Liver (tissue), 3 donors: ENCODE data around the gene ARHGAP8.

ENCODE experiments used
- FOXA1 ChIP-seq: IDR thresholded peaks from 2 replicates; pipeline ENCODE4 v1.6.1; 2016; ENCODE audit warnings: antibody characterized with exemption
- JUND ChIP-seq, 2 donors: IDR thresholded peaks; 2 replicates each; pipeline ENCODE4 v1.6.1; 2016; ENCODE audit warnings: antibody characterized with exemption in 2 of 2
- SP1 ChIP-seq: IDR thresholded peaks from 2 replicates; pipeline ENCODE4 v1.6.1; 2018; ENCODE audit warnings: antibody characterized with exemption, mild to moderate bottlenecking
- TF ChIP-seq, protein P1 (sequence below): fragments of 150-350 bp; IDR thresholded peaks from 2 replicates; pipeline ENCODE4 v1.5.1; 2017; ENCODE audit warnings: improper control_type of control experiment, low read depth, low read length; ENCODE audit not compliant: missing input control
- donor health status: healthy.
- donor health status: healthy.

DNA sequence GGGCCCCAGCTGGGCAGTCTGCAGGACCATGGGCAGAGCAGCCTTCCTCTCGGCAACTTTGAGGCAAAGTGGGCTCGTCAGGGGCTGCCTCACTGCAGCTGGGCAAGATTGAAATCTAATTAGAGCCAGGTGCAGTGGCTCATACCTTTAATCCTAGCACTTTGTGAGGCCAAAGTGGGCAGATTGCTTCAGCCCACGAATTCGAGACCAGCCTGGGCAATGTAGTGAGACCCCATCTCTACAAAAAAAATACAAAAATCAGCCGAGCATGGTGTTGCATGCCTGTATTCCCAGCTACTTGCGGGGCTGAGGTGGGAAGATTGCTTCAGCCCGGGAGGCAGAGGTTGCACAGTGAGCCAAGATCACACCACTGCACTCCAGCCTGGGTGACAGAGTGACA lies 34.2 kb downstream of the ARHGAP8 start:
- TF ChIP-seq JUND (IDR thresholded peaks at IDR 0.05), result no peak
- no peak for TF ChIP-seq FOXA1
- TF ChIP-seq, protein P1, sequence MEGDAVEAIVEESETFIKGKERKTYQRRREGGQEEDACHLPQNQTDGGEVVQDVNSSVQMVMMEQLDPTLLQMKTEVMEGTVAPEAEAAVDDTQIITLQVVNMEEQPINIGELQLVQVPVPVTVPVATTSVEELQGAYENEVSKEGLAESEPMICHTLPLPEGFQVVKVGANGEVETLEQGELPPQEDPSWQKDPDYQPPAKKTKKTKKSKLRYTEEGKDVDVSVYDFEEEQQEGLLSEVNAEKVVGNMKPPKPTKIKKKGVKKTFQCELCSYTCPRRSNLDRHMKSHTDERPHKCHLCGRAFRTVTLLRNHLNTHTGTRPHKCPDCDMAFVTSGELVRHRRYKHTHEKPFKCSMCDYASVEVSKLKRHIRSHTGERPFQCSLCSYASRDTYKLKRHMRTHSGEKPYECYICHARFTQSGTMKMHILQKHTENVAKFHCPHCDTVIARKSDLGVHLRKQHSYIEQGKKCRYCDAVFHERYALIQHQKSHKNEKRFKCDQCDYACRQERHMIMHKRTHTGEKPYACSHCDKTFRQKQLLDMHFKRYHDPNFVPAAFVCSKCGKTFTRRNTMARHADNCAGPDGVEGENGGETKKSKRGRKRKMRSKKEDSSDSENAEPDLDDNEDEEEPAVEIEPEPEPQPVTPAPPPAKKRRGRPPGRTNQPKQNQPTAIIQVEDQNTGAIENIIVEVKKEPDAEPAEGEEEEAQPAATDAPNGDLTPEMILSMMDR, result no peak
- TF ChIP-seq SP1, result no peak
